Measurements from ENCODE around the gene CXCR3.
"Not testable (repeated sequence)": the region's sequence is repeated elsewhere in the genome, so short reads cannot be mapped to it uniquely, and the experiment has no call there.

Gene CXCR3

DNA sequence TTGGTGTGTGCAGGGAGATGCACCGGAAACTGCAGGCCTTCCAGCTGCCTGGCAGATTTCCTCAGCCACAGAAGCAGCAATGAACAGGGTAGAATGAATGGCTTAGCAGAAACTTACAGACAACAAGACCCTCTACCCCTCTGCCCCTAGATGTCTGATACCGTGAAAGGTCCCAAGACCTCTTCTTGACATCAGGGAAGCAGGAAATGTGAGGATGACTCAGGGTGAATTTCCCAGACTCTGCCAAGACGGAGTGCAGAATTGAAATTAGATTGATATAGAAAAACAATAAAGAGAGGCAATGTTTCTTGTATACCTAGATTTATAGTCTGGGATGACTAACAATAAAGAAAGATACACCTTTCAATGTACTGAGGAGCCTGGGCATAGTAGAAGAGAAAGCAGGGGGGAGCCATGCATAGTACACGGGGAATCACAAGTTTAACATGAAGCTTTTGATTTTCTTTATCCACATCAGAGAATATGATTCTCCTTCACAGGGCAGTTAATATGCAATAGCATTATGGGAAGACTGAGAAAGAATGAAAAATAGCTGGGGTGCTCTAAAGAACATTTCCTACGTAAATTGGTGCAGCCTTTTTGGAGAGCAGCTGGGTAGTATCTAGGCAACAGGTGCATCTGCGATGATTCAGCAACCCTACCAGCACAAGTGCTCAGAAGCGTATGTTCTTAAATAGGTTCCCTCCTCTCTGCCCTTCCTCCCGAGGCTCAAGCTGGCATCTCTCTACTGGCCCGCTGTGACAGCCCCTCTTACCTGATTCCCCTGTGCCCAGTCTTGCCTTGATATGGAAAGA, 18.3 kb upstream of the CXCR3 start:
- no peak for DNase-seq (ENCODE audit: low read depth)

DNA sequence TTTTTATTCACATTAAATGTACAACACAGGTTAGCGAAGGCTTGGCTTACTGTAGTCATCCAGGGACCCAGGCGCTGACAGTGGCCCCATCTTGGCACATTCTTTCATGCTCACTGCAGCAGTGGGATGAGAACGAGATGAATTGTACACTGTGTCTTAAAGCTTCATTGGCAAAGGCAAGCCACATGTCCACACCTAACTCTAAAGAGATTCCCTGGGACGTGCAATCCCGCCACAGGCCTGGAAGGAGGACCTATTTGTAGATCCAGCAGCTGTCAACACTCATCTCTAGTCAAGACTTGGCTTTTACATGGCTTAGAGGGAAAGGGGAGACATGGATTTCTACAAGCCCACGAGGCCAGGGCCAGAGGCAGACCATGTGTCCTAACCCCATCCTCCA, 16.1 kb upstream of the CXCR3 start:
- DNase-seq (ENCODE audit: low read depth): no peak

DNA sequence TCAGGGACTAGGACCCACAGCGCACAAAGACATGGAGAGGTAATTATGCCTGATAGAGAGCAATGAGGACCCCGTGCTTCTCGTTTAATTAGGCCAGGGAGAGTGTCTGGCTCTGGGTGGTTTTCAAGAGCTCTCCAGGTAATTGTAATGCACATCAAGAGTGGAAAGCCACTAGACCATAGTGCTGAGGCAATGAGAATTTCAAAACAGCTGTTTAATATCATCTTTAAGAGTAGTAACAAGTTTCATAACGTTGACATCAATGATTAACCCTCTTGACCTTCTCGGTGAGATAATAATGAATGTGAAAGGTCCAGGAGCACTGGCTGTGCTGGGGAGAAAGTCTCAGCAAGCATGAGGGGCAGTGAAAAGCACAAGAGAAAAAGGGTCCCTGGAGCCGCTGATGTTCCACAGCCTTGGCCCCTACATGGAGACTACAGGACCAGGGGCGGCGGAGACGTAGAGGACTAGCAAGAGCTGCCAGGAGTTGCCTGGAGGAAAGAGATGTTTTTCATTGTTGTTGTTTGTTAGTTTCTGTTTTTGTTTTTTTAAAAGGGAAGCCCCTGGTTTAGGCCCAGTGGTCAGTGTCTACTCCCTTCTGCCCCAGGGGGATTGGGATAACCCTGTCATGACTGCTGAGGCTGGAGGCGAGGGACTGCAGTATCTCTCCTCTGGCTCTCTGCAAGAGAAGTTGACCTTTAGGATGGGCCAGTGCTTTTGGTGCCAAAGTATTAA, 14.8 kb upstream of the CXCR3 start:
- no peak for DNase-seq (ENCODE audit: low read depth)

DNA sequence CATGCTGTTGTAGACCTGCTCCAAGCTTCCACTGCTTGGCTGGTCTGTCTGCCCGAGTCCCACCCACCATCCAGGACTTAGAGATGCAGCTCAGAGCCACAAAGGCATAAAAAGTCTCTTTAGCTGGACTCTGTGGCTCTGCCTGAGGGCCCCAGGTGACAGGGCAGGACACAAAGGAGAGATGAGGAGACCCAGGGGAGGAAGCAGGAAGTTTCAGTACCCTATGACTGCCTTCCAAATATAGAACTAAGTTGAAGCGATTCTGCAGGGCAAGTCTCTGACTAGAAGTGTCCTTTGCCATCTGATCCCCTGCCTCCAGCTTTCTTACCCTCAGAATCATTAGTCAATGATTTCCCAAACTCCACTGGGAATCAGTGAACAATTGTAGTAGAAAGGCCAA, 11.2 kb upstream of the CXCR3 start:
- DNase-seq (ENCODE audit: low read depth): no peak

DNA sequence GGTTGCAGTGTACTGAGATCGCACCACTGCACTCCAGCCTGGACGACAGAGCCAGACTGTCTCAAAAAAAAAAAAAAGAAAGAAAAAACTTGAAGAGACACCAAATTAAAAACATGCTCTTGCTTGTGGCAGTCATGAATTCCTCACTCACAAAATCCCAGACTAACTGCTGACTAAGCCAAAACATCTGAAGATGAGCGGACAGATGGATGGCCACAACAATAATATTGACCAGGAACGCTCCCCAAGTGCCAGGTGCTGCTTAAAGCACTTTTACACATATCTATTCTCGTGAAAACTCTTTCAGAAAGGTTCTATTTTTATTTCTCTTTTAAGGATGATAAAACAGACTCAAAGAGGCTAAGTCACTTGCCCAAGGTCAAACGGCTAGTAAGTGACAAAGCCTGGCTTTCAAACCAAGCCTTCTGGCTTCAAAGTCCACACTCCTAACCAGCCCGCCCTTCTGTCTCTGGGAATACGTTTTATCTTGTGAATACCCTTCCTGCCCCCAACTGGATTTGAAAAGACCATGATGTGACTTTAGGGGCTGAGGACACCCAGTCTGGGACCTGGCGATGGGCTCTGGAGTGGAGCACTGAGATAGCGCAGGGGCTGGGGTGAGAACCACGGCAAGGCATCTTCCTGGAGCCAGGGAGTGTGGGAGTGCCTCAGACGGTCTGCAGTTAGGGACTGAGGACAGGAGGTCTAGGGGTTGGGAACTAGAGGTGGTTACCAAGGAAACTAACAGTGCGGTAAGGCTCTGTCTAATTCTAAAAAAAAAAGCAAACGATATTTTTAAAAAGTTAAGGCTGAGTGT, 9.5 kb upstream of the CXCR3 start:
- no peak for DNase-seq (ENCODE audit: low read depth)

DNA sequence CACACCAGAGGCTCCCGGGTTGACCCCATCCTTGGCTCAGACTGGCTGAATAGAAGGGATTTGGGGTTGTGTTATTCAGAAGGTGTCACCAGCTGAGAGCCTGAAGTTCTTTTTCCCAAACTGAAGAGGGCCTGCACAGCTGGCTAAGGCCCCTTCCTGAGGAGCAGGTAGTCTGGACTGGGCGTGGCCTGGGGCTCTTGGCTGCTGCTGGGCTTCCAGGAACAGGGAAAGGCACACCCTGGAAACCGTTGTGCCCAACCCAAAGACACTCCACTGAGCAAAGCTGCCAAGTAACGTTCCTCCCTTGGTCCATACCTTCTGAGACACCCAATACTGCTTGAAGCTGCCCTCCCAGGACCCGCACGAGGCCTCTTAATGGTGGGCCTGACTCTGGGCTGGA, 8.3 kb upstream of the CXCR3 start:
- DNase-seq (ENCODE audit: low read depth): no peak

GRCh38 chrX:71625471-71625870, 7.2 kb upstream of the CXCR3 start:
- no peak for DNase-seq (ENCODE audit: low read depth)

DNA sequence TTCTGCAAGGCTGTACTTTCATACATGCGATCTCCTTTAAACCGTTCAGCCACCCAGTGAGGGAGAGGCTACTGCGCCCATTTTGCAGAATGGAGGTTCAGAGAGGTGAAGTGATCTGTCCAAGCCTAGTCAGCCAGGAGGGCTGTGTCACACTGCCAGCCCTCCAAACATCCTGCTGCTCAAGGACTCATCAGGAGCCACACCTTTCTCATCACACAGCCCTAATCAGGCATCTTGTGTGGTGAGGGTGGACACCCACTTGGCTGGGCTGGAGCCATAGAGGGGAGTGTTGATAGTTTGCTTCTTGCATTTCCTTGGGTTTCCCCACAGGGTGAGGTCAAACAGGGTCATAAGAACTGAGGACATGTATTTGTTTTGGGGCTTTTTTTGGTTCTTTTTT, 5.4 kb upstream of the CXCR3 start:
- no peak for DNase-seq (ENCODE audit: low read depth)

- peak; percentile 12 for DNase-seq (ENCODE audit: low read depth)
Measured at GRCh38 chrX:71622576-71623450, 4.5 kb upstream of the CXCR3 start.

DNA sequence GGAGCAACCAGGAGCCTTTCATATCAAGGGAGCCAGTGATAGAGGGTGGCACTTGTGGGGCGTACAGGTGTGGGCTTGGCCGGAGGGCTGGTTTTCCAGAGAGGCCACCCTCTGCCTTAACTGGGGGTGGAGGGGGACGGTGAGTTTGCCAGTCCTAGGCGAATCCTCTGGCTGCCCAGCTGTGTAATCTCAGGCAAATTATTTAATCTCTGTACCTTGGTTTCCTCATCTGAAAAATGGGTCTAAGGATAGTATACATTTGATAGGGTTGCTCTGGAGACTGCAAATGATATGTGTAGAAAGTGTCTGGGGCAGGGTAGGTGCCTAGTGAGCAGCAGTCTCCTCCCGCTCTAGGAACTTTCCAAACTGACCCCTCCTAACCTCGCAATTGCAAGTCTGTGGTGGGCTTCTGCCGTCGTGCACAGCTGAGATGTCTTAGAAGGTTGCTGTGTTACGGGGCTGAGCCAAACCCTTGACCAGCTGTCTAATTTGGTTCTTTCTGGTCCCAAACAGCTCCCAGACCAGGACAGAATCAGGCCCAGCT, 3.8 kb upstream of the CXCR3 start:
- no peak for DNase-seq (ENCODE audit: low read depth)

DNA sequence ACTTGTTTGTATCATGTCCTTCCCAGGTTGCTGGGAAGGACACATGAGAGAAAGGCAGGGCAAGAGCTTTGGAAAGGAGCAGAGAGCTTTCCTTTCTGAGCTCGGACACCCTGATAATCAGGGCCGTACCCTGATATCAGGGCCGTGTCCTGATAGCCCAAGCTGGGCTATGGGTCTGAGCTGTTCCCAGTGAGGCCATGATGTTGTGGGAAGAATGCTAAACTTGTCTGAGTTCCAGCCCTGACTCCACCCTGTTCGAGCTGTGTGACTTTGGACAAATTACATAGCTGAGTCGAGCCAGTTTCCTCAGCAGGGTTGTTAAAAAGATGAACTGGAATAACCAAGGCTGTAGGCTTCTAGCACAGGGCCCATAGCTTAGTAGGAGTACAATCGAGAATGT, 3.3 kb upstream of the CXCR3 start:
- DNase-seq (ENCODE audit: low read depth): no peak

DNA sequence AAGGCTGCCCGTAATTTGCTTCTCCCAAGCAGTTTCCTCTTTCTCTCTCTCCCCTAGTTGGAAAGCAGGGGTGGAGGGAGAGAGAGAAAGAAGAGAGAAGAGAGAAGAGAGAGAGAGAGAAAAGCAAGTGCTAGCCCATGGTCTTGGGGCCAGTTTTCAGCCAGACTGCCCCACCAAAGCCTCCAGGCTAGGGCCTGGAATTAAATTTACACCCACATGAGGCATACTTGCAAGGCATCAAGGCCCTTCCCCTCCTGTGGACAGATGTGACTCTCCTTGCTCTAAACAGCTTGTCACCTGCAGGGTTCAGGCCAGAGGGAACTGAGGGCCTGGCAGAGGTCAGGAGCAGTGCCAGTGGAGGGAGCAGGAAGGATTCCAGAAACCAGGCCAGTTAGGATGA, 1.7 kb upstream of the CXCR3 start:
- no peak for DNase-seq (ENCODE audit: low read depth)

GRCh38 chrX:71619193-71619592, 882 bp upstream of the CXCR3 start:
- no peak for DNase-seq (ENCODE audit: low read depth)

DNA sequence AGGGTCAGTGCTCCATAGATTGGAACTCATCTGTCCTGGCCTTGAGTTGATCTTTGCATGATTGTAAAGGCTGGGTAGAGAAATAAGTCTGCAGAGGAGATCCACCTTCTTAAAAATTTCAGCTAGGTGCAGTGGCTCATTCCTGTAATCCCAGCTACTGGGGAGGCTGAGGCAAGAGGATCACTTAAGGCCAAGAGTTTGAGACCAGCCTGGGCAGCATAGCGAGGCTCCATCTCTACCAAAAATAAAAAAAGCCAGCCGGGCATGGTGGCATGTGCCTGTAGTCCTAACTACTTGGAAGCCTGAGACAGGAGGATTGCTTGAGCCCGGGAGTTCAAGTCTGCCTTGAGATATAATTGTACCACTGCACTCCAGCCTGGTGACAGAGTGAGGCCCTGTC, 476 bp upstream of the CXCR3 start:
- DNase-seq (ENCODE audit: low read depth): no peak

GRCh38 chrX:71617742-71618141, 569 bp downstream of the CXCR3 start:
- DNase-seq (ENCODE audit: low read depth): no peak

DNA sequence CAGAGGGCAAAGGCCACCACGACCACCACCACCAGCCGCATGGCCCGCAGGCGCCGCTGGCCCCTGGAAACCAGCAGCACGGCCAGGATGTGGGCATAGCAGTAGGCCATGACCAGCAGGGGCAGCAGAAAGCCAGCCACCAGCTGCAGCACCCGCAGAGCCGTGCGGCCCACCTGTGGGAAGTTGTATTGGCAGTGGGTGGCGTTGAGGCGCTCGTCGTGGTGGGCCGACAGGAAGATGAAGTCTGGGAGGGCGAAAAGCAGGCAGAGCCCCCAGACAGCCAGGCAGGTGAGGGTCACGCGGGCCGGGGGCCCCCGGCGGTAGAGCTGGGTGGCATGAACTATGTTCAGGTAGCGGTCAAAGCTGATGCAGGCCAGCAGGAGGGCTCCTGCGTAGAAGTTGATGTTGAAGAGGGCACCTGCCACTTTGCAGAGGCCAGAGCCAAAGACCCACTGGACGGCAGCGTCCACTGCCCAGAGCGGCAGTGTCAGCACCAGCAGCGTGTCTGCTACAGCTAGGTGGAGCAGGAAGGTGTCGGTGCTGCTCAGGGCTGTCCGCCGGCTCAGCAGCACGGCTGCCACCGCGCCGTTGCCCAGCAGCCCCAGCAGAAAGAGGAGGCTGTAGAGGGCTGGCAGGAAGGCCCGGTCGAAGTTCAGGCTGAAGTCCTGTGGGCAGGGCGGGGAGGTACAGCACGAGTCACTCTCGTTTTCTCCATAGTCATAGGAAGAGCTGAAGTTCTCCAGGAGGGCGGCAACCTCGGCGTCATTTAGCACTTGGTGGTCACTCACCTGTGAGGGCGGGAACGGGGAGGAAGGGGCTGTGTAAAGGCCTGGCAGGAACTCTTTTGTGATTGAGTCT, 1.4 kb downstream of the CXCR3 start:
- DNase-seq (ENCODE audit: low read depth): no peak

- no peak for DNase-seq (ENCODE audit: low read depth)
Measured at GRCh38 chrX:71615954-71616353, 2.4 kb downstream of the CXCR3 start.

GRCh38 chrX:71615056-71615455, 3.3 kb downstream of the CXCR3 start:
- no peak for DNase-seq (ENCODE audit: low read depth)

DNA sequence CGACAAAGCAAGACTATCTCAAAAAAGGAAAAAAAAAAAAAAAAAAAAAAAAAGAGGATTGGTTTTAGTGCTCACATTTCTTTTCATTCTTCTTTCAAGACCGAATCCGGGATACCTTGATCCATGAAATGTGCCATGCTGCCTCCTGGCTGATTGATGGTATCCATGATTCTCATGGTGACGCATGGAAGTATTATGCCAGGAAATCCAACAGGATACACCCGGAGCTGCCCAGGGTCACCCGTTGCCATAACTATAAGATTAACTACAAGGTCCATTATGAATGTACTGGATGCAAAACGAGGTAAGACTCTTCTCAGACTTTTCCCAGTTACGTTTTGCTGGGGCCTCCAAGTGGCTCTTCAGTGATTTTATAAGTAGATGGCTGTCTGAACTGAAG, 6.1 kb downstream of the CXCR3 start:
- DNase-seq (ENCODE audit: low read depth): no peak

- DNase-seq (ENCODE audit: low read depth): not testable (repeated sequence)
Measured at GRCh38 chrX:71611736-71612135, 6.6 kb downstream of the CXCR3 start.
